ENCODE data around the gene OR10J4.
"Not testable (repeated sequence)": the region's sequence is repeated elsewhere in the genome, so short reads cannot be mapped to it uniquely, and the experiment has no call there.

Gene OR10J4

DNA sequence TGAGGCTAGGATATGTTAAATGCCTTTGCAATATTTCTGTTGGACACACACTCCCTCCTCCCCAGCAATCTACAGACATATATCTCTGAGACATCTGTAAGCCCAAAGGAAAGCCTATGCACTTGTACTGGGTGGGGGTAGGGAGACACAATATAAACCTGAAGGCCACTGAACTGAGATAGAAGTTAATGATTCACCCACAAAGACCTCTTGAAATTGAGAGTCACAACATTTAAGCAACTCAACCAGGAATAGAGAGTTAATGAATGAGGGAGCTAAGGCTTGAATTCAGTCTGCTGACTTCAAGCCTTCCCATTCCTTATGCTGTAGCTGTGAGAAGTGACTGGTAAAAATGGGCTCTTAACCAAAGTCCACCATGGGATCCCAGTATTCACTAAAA, 12.5 kb downstream of the OR10J4 start:
- DNase-seq (ENCODE audit: extremely low spot score): no peak
- CTCF ChIA-PET: interaction anchor here (1.6 kb wide), 1 partner anchor 11 kb away, joined by 3 read pairs; no protein-coding TSS in a partner anchor
- POLR2A ChIA-PET: no interaction called here
- TF ChIP-seq, protein P1, sequence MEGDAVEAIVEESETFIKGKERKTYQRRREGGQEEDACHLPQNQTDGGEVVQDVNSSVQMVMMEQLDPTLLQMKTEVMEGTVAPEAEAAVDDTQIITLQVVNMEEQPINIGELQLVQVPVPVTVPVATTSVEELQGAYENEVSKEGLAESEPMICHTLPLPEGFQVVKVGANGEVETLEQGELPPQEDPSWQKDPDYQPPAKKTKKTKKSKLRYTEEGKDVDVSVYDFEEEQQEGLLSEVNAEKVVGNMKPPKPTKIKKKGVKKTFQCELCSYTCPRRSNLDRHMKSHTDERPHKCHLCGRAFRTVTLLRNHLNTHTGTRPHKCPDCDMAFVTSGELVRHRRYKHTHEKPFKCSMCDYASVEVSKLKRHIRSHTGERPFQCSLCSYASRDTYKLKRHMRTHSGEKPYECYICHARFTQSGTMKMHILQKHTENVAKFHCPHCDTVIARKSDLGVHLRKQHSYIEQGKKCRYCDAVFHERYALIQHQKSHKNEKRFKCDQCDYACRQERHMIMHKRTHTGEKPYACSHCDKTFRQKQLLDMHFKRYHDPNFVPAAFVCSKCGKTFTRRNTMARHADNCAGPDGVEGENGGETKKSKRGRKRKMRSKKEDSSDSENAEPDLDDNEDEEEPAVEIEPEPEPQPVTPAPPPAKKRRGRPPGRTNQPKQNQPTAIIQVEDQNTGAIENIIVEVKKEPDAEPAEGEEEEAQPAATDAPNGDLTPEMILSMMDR (IDR thresholded peaks at IDR 0.05; ENCODE audit: control extremely low read depth, extremely low read depth, low read depth, missing control alignments): no peak

DNA sequence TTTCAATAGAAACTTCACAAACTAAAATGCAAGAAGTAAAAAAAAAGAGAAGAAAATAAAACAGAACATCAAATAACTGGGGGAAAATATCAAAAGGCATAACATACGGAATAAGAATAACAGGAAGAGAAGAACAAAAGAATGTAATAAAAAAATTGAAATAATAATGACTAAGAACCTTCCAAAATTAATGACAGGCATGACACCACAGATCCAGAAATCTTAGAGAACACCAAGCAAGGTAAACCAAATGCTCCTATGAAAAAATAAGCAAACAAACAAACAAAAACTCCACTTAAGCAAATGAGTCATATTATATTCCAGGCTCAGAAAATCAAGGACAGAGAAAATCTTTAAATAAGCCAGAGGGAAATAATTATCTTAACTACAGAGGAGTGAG, 16.2 kb downstream of the OR10J4 start:
- TF ChIP-seq, protein P1 (IDR thresholded peaks at IDR 0.05; ENCODE audit: control extremely low read depth, extremely low read depth, low read depth, missing control alignments): no peak
- CTCF ChIA-PET: no interaction called here
- POLR2A ChIA-PET: no interaction called here
- DNase-seq (ENCODE audit: extremely low spot score): no peak

DNA sequence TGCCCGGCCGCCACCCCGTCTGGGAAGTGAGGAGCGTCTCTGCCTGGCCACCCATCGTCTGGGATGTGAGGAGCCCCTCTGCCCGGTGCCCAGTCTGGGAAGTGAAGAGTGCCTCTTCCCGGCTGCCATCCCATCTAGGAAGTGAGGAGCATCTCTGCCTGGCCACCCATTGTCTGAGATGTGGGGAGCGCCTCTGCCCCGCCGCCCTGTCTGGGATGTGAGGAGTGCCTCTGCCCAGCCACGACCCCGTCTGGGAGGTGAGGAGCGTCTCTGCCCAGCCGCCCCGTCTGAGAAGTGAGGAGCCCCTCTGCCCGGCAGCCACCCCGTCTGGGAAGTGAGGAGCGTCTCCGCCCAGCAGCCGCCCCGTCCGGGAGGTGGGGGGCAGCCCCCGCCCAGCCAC, 17.6 kb downstream of the OR10J4 start:
- CTCF ChIA-PET; POLR2A ChIA-PET; DNase-seq (ENCODE audit: extremely low spot score): not testable (repeated sequence)

DNA sequence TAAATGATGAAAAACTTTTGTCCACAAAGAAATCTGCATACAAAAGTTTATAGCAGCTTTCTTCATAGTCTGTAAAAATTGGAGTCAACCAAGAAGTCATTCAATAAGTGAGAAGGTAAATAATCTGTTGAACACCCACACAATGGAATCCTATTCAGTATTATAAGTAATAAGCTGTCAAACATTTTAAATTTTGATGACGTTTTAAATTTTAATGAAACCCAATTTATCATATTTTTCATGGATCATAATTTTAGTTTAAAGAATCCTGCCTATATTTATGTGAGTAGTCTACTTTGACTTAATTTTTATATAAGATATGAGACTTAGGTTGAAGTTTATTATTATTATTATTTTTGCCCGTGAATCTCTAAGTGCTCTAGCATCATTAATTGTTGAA, 27.5 kb downstream of the OR10J4 start:
- TF ChIP-seq, protein P1 (IDR thresholded peaks at IDR 0.05; ENCODE audit: control extremely low read depth, extremely low read depth, low read depth, missing control alignments): no peak
- ChIA-PET CTCF (interaction anchor here (0.9 to 1.3 kb wide), 2 partner anchors 10 to 13 kb away, joined by 3 to 4 read pairs; no protein-coding TSS in a partner anchor), POLR2A (no interaction called here)
- DNase-seq (ENCODE audit: extremely low spot score): no peak

DNA sequence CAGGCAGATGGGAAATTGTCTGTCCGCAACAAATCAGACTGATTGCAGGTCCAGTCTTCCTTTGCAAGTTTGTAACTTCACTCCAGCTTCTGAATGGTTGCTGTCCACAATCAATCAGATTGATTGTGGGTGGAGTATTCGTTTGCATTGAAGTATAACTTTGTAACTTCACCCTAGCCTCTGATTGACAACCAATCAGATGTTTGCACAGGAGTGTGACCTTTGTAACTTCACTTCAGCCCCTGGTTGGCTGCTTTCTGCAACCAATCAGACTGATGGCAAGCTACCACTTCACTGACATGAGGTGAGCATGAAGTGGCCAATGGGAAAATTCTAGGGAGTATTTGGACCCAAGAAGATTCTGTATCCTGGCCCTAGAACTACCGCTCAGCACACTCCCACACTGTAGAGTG, 33.2 kb downstream of the OR10J4 start:
- TF ChIP-seq, protein P1 (IDR thresholded peaks at IDR 0.05; ENCODE audit: control extremely low read depth, extremely low read depth, low read depth, missing control alignments): no peak
- POLR2A ChIA-PET: no interaction called here
- no peak for DNase-seq (ENCODE audit: extremely low spot score)
- CTCF ChIA-PET: no interaction called here

DNA sequence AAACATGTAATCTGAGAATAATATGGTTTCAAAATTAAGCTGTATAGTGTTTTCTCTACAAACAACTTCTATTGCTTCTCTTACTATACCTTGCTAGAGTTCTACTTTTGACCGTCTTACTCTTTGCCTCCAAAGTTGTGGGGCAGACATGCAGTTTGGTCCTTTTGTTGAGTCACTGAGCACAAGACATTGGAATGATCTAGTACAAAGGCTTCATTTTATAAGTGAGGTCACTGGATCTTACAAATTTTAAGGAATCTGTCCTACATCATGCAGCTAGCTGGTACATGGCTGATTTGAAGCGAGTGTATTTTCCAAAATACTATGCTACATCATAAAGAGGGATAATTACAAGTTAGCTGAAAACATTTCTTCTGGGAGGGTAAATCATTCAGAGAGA, 36.3 kb downstream of the OR10J4 start:
- no peak for DNase-seq (ENCODE audit: extremely low spot score)
- POLR2A ChIA-PET: no interaction called here
- TF ChIP-seq, protein P1 (IDR thresholded peaks at IDR 0.05; ENCODE audit: control extremely low read depth, extremely low read depth, low read depth, missing control alignments): no peak
- CTCF ChIA-PET: interaction anchor here (0.7 kb wide), 1 partner anchor 24 kb away, joined by 3 read pairs; no protein-coding TSS in a partner anchor

DNA sequence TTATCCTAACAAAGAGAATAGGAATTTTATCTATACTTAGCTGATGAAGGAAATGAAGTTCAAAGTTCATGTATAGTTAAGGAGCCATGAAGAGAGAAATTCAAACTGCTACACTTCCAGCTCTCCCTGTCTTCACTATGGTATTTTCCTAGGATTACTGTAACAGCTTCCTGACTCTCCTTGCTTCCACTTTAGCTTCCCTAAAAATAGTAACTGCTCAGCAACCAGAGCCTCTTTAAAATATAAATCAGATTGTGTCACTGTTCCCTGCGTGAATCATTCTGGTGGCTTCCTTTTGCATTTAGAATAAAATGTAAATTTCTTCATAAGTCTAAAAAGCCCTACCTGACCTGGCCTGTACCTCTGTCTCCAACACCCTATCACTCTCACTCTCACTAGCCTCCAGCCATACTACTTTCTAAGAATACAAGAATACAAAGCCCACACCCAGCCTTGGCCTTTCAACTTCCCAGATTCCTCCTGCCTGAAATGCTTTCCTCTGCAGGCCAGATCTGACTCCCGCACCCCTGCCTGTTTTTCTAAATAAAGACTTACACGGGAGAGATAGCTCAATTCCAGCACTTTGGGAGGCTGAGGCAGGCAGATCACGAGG, 38.0 kb downstream of the OR10J4 start:
- DNase-seq (ENCODE audit: extremely low spot score): no peak
- TF ChIP-seq, protein P1 (IDR thresholded peaks at IDR 0.05; ENCODE audit: control extremely low read depth, extremely low read depth, low read depth, missing control alignments): no peak
- ChIA-PET CTCF (interaction anchor here (0.7 to 1.0 kb wide), 2 partner anchors 11 to 18 kb away, joined by 3 read pairs; no protein-coding TSS in a partner anchor), POLR2A (no interaction called here)

Data from GM10248 (cell line).